ENCODE results near the gene TPPP.
"Not testable (repeated sequence)": the region's sequence is repeated elsewhere in the genome, so short reads cannot be mapped to it uniquely, and the experiment has no call there.

The TPPP gene

DNA sequence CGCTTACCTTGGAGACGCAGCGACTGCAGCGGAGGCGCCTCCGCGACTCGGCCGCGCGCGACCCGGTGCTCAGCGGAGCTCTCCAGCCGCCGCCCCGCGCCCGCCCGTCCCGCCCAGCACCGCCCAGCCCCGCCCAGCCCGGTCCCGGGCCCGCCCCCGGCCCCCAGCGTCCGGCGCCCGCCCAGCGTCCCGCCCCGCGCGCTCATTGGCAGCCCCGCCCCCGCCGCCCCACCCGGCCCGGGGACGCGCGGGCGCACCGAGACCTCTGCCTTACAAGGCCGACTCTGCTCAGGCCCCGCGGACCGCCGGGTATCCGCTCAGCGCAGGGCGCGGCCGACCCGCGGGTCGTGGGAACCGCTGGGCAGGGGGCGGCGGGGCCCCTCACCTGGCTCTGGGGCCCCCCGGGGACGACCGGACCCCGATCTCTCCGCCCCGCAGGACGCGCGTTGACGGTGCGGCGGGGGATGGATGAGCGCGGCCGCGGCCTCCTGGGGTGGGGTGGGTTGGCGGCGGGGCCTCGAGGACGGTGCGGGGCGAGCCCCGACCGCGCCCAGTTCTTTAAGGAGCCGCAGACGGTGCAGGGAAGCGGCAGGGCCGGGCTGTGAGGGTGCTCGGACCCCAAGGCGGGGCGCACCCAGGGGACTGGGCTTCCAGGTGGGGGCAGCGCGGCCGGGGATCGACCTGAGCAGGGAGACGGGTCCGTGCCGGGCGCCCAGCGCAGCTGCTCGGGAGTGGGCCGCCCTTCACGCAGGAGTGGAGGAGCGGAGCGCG is at the start of gene TPPP:
Gene TPPP, minus strand, starts transcription at position 82 of the 771 bp plus-strand sequence. CDS start 15,292 bp downstream, outside the sequence.
- peak; percentile 89 for DNase-seq

DNA sequence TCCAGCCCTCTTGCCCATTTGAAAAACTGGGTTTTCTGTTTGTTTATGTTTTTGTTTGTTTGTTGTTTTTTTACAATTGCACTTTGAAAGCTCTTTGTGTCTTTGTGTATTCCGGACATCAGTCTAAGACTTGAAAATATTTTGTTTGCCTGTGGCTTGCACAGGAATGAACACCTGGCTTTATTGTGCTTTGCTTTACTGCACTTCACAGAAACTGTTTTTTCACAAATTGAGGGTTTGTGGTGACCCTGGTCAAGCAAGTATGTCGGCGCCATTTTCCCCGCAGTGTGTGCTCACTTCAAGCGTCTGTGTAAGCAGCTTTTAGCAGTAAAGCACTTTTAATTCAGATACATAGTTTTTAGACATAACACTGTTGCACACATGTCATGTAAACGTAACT is 49.1 kb upstream of the TPPP start:
- DNase-seq: not testable (repeated sequence)

DNA sequence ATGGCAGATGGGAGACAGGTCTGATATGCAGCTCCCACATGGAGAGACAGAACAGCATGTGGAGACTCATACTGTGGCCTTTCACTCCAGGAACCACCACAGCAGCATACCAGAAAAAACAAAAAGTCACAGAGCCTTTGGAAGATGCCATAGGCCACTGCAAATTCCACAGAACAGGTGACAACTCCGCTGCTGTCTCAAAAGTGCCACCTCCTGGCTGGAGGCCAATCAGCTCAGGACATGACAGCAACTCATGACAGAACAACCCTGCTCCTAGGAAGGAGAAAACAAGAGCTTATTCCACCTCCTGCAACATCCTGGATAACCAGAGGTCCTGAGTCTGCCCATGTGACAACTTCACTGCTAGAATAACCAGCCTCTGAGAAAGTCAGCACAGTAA is 41.0 kb upstream of the TPPP start:
- DNase-seq: not testable (repeated sequence)

DNA sequence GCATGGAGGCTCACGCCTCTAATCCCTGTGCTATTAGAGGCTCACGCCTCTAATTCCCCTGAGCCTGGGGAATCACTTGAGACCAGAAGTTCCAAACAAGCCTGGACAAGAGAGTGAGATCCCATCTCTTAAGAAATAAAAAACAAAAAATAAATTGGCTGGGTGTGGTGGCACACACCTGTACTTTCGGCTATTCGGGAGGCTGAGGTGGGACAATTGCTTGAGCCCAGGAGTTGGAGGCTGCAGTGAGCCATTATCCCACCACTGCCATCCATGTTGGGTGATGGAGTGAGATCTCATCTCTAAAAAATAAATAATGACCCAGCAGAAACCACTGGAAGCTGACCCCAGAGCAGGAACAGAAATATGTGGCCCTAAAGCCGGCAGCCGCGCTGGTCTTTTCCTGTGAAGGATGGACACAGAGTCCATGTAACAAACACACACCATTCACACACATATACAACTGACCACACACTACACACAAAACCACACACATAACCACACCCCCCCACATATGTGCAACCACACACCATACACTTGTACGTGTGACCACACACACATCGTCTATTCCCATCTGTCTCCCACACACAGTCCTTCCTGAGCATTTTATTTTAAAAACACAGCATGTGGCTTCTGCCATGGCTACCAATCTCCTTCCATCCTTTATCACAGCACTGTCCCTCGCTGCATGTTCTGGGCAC is 39.8 kb upstream of the TPPP start:
- DNase-seq: not testable (repeated sequence)

DNA sequence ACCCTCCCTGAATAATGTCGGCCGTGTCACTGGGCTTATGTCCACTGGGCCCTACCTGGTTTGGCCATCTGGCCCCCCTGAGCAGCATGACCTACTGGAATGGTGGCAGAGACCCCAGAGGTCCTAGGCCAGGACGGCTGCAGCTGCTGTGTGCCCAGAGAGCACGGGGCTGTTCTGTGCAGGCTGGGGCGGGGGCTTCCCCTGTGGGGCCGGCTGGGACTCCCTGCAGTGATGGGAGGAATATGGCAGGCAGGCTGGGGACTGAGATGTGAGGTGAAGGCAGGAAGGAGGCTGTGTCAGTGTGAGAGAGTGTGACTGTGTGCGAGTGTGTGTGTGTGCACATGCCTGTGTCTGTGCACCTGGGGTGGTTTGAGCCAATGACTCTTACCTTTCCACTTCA is 36.1 kb upstream of the TPPP start:
- DNase-seq: not testable (repeated sequence)

DNA sequence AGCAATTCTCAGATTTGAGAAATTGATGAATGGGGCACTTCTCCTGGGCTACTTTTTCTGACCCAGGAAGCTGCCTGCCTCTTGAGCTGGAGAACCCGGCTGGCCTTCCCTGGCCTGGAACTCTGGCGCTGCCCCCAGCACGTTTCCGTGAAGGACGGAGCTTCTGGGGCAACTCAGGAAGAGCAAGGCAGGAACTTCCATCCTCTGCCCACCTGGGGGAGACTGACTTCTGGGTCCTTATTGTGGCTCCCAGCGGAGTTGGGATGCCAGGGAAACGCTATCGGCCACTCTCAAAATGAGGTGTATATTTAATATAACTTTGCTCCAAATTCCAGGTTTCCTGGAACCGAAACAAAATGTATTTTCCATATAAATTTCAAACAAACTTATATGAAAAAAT is 33.9 kb upstream of the TPPP start:
- DNase-seq: not testable (repeated sequence)

DNA sequence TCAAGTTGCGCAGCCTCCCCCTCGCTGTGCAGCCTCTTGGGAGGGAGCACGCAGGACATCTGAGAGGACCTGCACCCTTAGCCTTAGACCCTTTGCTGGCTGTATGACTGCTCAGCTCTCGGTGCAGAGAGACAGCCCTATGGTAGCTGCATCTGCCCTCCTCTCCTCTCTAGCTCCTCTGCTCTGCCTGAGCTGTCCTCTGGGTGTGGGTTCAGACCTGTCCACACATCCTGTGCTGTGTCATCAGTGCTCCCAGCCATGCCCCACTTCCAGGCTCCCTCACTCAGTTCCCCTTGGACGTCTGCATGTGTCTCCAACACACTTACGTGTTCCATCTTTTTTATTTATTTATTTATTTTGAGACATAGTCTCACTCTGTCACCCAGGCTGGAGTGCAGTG is 30.7 kb upstream of the TPPP start:
- not testable (repeated sequence) for DNase-seq

DNA sequence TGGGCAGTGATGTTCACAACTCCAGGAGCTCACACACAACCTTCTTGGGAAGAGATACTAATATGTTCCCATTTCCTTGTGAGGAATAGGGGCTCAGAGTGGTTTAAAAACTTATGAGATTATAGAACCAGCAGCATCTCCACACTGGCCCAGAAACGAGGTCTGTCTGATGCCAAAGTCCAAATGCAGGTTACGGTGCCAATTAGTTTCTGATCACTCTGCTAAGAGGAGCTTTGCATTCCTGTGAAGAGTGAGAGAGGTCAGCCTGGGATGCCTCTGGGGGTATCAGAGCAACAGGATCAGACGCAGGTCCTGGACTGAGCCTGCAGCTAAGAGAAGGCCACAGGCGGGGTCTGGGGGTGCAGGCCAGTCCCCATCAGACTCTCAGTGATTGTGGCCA is 30.2 kb upstream of the TPPP start:
- not testable (repeated sequence) for DNase-seq

DNA sequence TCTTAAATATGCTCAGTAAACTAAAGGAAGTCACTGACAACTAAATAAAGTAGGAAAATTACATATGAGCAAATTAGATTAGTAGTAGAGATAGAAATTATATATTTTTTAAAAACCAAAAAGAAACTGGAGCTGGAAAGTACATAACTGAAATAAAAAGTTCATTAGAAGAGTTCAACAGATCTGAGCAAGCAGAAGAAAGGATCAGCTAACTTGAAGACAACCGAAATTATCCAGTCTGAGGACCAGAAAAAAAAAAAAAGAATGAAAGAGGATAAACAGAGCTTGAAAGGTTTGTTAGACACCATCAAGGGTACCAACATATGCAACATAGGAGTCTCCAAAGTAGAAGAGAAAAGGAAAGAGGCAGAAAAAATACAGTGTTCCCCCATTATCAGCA is 26.2 kb upstream of the TPPP start:
- not testable (repeated sequence) for DNase-seq

DNA sequence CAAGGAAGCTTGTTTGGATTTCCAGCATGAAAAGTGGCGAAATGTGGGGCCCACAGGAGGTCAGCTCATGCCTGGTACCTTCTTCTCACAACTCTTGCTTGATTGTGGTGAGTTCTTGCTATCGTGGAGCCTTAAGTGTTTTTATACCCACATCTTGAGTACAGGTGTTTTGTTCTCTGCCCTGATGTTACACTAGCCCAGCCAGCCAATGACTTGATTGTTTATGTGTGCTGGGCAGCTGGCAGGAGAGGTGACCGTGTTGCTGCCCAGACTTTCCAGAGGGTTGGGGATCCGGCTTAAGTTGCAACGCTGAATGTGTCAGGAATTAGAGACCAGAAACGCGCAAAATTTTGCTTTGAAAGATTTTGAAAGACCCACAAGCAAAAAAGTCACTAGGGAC is 24.0 kb upstream of the TPPP start:
- no peak for DNase-seq

DNA sequence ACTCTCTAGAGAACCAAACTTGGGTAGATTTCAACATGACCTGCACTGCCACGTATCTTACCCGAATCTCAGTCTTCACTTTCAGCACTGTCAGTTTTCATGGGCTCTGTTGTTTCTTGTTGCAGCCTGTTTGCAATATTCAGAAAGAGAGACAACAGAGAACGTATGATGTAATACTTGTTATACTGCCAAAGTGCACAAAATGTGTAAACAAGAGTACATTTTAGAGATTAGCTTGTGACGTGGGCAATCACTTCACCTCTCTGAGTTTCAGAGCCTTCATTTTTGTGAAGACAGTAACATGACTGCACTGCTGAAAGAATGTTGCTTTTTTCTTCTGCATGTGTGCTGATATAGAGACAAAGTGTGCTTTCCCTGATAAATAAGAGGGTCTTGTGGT is 23.6 kb upstream of the TPPP start:
- not testable (repeated sequence) for DNase-seq

DNA sequence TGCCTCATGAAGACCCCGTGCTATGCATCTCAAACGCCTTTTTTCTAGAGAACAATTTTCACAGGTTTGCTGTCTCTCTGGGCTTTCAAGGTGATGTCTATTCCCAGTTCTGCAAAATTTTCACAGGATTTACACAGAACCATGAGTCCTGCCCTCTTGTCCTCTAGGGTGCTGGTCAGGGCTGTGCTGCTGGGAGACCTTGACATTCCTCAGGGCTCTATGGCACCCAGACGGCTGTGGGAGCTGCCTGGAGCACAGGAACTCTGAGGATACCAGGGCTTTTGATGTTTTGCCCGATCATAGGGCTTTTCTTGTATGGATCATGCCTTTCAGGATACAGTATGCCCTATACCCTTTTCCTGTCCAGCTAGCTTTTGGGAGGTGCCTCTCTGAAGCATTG is 22.5 kb upstream of the TPPP start:
- not testable (repeated sequence) for DNase-seq

DNA sequence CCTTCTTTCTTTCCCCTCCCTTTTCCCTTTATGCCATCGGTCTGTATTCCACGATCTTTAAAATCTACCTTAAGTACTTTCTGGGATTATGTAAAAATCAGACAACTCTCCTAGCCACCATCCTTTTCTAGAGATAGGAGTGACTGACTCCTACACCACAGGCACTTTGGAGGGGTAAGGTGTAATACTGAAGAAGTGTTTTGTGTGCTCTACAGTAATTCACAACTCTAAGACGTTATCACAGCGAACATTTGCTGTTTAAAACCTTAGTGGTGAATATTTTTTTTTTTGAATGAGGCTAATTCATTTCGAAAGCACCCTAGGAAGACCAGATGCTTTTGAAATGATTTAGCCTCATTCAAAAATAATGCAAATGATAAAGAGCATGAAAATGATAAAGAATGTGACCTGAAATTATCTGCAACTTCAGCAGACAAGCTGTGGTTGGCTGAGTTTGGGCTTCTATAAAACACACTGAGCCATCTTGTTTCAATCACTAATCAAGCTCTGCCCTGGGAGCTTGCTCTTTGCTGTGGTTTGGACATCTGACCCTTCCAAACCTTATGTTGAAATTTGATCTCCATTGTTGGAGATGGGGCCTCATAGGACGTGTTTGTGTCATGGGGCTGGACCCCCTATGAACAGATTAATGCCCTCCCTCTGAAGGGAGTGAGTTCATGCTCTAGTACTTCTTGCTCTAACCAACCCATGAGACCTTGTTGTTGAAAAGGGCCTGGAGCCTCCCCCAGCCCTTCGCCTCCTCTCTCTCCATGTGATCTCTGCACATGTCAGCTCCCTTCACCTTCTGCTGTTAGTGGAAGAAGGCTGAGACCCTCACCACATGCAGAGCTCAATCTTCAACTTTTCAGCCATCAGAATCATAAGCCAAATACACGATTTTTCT is 21.3 kb upstream of the TPPP start:
- not testable (repeated sequence) for DNase-seq

DNA sequence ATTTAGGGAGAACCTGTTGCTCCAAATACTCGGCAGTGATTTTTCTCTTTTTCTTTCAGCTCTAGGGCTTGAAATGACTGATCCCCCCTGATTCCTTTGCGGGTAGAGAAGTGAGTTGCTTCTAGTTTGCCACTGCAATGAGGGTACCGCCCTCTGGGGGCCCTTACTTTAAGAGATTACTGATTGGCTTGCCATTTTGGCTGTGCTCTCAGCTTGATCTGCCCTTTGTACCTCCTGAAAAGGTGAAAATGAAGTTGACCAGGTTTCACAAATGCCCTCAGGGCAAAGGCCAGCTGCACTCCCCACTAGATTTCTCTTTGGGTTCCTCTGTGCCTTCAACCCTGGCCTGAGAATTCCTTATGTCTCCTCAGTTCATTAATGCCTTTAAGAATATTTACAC is 20.5 kb upstream of the TPPP start:
- DNase-seq: not testable (repeated sequence)

DNA sequence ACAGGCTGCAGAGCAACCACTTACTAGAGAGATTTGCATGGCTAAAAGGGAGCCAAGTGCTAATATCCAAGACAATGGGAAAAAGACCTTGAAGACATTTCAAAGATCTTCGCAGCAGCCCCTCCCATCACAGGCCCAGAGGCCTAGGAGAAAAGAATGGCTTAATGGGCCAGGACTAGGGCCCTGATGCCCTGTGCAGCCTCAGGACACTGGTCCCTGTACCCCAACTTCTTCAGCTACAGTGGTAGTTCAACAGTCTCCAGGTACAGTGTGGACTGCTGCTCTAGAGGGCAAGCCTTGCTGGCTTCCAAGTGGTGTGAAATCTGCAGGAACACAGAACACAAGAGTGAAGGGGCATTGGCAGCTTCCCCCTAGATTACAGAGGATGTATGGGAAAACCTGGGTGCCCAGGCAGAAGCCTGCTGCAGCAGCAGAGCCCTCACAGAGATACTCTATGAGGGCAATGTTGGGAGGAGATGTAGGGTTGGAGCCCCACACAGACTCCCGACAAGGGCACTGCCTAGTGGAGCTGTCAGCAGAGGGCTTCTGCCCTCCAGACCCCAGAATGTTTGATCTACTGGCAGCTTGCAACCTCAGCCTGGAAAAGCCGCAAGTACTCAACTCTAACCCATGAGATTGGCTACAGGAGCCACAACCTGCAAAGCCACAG is 15.8 kb upstream of the TPPP start:
- DNase-seq: not testable (repeated sequence)

DNA sequence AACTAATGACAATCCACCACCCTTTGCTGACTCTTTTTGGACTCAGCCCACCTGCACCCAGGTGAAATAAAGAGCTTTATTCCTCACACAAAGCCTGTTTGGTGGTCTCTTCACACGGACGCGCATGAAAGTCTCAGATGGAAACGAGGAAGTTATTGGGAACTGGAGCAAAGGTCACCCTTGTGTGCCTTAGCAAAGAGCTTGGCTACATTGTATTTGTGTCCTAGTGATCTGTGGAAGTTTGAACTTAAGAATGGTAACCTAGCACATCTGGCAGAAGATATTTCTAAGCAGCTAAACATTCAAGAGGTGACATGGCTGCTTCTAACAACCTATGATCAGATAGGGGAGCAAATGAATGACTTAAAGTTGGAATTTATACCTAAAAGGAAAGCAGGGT is 15.2 kb upstream of the TPPP start:
- DNase-seq: not testable (repeated sequence)

DNA sequence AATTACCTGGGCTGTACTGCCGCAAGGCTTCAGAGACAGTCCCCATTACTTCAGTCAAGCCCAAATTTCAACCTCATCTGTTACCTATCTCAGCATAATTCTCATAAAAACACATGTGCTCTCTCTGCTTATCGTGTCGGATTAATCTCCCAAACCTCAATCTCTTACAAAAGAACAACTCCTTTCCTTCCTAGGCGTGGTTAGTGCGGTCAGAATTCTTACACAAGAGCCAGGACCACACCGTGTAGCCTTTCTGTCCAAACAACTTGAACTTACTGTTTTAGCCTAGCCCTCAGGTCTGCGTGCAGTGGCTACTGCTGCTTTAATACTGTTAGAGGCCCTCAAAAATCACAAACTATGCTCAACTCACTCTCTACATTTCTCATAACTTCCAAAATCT is 13.0 kb upstream of the TPPP start:
- not testable (repeated sequence) for DNase-seq

DNA sequence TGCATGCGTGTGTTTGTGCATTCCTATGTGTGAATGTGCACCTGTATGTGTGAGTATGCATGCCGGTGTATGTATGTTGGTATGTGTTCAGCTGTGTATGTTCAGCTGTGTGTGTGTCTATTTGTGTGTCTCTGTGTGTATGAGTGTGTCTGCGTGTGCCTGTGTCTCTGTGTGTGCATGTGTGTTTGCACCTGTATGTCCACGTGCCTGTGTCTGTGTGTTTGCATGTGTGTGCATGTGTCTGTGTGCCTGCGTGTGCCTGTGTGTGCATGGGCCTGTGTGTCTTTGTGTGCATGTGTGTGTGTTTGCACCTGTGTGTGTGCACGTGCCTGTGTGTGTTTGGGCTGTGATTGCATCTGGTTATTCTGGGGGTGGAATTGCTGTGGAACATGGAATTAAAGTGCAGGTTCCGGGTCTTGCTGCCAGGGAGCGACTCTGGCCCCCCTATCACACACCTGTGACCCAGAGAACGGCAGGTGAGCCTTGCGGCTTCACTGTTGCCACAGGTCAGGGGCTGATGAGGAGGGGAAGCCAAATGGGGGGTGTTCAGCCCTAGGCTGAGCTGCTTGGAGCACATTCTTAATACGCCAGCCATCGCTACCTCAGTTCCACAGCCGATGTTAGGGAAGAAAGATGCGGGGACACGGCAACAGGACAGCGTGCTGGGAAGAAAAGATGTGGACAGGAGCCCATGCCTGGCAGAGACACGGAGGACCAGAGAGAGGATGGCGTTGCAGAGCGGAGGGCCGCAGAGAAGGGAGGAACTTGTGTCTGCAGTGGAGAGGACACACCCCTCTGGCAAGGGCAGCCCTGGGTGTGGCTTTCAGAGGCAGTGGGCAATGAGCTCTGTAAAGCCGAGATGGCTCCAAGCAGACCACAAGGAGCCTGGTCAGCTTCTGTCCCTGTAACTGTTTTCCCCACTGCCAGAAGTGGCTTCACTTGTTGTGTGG is 3.9 kb upstream of the TPPP start:
- DNase-seq: not testable (repeated sequence)

DNA sequence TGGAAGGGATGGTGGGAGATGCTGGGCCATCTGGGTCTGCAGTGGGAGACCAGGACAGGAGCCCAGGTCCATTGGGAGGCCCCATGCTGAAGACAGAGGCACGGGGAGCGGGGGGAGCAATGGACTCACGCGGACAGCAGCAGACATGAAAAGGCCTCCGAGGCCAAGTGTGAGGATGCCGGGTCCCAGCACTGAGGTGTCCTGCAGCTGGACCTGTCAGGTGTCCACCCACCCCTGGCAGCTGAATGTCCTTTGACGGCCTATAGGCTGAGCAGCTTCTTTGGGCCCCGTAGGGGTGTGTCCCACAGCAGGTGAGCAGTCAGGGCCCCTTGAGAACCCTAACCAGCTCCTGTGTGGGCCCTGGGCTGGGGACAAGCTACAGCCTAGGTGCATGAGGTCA is 3.0 kb upstream of the TPPP start:
- not testable (repeated sequence) for DNase-seq

DNA sequence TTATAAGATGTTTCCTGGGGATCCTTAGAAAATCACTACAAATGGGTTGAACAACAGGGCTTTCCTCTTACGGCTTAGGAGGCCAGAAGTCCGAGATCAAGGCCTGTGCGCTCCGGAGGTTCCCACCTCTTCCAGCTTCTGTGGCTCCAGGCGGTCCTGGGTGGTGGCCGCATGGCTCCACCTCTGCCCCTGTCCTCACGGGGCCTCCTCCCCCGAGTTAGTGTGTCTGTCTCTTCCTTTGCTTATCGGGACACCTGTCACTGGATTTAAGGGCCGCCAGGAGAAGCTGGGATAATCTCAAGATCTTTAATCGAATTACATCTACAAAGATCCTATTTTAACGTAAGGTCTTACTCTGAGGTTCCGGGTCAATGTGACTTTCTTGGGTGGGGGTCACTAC is 2.3 kb upstream of the TPPP start:
- DNase-seq: not testable (repeated sequence)

DNA sequence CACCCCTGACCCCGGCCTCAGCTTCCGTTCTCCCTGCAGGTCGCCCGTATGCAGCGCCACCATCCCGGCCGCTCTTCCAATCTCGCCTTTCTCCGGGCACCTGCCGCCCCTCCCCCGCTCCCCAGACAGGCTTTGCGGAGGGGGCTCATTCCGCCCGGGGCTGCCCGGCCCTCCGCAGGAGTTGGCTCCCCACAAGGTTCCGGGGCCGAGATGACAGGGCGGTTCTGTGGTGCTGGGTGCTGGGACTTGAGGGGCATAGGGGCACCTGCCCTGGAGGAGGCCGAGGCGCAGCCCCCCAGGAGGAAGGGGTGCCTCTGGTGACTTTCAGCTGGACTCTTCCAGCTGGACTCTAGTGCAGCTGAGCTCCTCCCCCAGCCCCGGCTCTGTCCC is 885 bp upstream of the TPPP start:
- DNase-seq: peak; percentile 37
